ENCODE data around the gene PTGES2. TPM values are rescaled to one million over a fixed set of nuclear protein-coding genes. Genes with fewer than 3 reads are reported as not detected.

The PTGES2 gene
- total and polyA plus RNA-seq, 4 donors: 22.8 to 41.1 (median 31.5) TPM

DNA sequence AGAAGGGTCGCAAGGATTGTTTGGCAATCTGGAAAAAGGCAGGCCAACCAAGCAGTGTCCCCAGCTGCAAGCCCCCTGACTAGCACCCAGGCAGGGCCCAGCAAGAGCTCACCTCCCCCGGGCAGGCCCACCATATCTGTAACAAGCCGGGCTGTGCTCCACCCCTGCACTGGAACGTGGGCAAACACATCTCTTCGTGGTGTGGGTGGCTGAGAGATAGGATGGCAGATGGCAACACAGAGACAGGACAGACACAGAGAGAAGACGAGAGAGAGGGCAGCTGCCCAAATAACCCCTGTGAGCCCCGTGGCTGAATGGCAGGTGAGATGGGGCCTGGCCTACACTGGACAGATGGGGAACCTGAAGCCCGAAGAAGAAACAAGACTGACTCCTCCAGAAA, 42.0 kb upstream of the PTGES2 start:
- Histone ChIP-seq H3K4me3 (ENCODE audit: low read depth in 1 of 3, low read length in 3 of 3) (no peak overlapping the region), H3K27me3 (ENCODE audit: control insufficient read depth in 4 of 4, insufficient read depth in 4 of 4, low read length in 3 of 4) (no peaks in the 10 kb centered on the region), H3K9me3 (ENCODE audit: control insufficient read depth in 4 of 4, low read length in 3 of 4) (no peaks in the 10 kb centered on the region), H3K36me3 (ENCODE audit: control insufficient read depth in 4 of 4, insufficient read depth in 3 of 4, low read depth in 1 of 4, low read length in 3 of 4) (peaks cover 15 to 45% (median 33%) of the 10 kb centered on the region in 4 donors), H3K4me1 (ENCODE audit: control insufficient read depth in 4 of 4, insufficient read depth in 4 of 4, low read length in 3 of 4) (no peaks in the 10 kb centered on the region), H3K27ac (ENCODE audit: low read depth in 1 of 2, low read length in 2 of 2) (no peak overlapping the region), H3K9ac (ENCODE audit: low read depth in 1 of 2, low read length in 2 of 2) (no peak overlapping the region)
- no peak for DNase-seq (ENCODE audit: low spot score)
- 93% methylated on average over 8 of the region's 8 CpGs for WGBS
- no peak for TF ChIP-seq ZBTB33 (IDR thresholded peaks at IDR 0.05)
- TF ChIP-seq FOXA2 (IDR thresholded peaks at IDR 0.05): no peak
- no peak for TF ChIP-seq EGR1 (IDR thresholded peaks at IDR 0.05; ENCODE audit: low read depth in 2 of 2)
- TF ChIP-seq NR2F2 (IDR thresholded peaks at IDR 0.05): no peak
- no peak for TF ChIP-seq HNF4G (IDR thresholded peaks at IDR 0.05)
- no peak for TF ChIP-seq HNF4A (conservative IDR thresholded peaks at IDR 0.05)
- TF ChIP-seq SP1 (IDR thresholded peaks at IDR 0.05): no peak
- no peak for TF ChIP-seq FOXA1 (IDR thresholded peaks at IDR 0.05)
- TF ChIP-seq CTCF (IDR thresholded peaks at IDR 0.05; ENCODE audit: low read depth, low read length, missing input control): no peak
- TF ChIP-seq, protein P1, sequence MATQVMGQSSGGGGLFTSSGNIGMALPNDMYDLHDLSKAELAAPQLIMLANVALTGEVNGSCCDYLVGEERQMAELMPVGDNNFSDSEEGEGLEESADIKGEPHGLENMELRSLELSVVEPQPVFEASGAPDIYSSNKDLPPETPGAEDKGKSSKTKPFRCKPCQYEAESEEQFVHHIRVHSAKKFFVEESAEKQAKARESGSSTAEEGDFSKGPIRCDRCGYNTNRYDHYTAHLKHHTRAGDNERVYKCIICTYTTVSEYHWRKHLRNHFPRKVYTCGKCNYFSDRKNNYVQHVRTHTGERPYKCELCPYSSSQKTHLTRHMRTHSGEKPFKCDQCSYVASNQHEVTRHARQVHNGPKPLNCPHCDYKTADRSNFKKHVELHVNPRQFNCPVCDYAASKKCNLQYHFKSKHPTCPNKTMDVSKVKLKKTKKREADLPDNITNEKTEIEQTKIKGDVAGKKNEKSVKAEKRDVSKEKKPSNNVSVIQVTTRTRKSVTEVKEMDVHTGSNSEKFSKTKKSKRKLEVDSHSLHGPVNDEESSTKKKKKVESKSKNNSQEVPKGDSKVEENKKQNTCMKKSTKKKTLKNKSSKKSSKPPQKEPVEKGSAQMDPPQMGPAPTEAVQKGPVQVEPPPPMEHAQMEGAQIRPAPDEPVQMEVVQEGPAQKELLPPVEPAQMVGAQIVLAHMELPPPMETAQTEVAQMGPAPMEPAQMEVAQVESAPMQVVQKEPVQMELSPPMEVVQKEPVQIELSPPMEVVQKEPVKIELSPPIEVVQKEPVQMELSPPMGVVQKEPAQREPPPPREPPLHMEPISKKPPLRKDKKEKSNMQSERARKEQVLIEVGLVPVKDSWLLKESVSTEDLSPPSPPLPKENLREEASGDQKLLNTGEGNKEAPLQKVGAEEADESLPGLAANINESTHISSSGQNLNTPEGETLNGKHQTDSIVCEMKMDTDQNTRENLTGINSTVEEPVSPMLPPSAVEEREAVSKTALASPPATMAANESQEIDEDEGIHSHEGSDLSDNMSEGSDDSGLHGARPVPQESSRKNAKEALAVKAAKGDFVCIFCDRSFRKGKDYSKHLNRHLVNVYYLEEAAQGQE (IDR thresholded peaks at IDR 0.05): no peak
- TF ChIP-seq, protein P2, sequence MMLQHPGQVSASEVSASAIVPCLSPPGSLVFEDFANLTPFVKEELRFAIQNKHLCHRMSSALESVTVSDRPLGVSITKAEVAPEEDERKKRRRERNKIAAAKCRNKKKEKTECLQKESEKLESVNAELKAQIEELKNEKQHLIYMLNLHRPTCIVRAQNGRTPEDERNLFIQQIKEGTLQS (IDR thresholded peaks at IDR 0.05): no peak
- no peak for TF ChIP-seq YY1 (IDR thresholded peaks at IDR 0.05)
- TF ChIP-seq RAD21 (IDR thresholded peaks at IDR 0.05): no peak
- no peak for TF ChIP-seq GABPA (IDR thresholded peaks at IDR 0.05 in 1 of 2, conservative IDR thresholded peaks at IDR 0.05 in 1 of 2)
- TF ChIP-seq TAF1 (conservative IDR thresholded peaks at IDR 0.05): no peak
- TF ChIP-seq JUND (IDR thresholded peaks at IDR 0.05): no peak
- no peak for TF ChIP-seq RXRA (IDR thresholded peaks at IDR 0.05)
- TF ChIP-seq, protein P3, sequence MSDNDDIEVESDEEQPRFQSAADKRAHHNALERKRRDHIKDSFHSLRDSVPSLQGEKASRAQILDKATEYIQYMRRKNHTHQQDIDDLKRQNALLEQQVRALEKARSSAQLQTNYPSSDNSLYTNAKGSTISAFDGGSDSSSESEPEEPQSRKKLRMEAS (IDR thresholded peaks at IDR 0.05): no peak
